ENCODE data around the gene FGF2. TPM values are rescaled to one million over a fixed set of nuclear protein-coding genes. Genes with fewer than 3 reads are reported as not detected.
"Not testable (repeated sequence)": the region's sequence is repeated elsewhere in the genome, so short reads cannot be mapped to it uniquely, and the experiment has no call there.

Gene FGF2
- total RNA-seq, 2 experiments from 2014 or later, result 0.09 to 2.9 TPM

DNA sequence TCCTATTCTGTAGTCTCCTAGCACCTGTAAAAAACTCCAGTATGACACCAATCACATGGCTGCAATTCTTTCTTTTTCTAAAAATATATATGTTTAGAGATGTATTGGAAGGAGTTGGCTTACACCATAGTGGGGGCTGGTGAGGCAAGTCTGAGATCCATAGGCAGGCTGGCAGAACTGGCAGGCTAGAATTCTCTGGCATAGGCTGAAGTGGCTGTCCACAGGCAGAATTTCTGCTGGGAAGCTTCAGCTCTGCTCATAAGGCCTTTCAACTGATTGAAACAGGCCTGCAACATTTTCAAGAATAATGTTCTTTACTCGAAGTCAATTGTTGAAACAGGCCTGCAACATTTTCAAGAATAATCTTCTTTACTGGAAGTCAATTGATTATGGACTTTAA is 37.0 kb downstream of the FGF2 start:
- DNase-seq (no peak), ATAC-seq (no peak)
- Mint-ChIP-seq H3K4me3 (no peak overlapping the region), H3K27ac (no peak overlapping the region), H3K9me3 (ENCODE audit: low read depth) (no peaks in the 10 kb centered on the region), H3K36me3 (no peaks in the 10 kb centered on the region), H3K27me3 (peaks cover 43% of the 10 kb centered on the region), H3K4me1 (peaks cover under 1% of the 10 kb centered on the region)
- CTCF ChIA-PET, result no interaction called here

DNA sequence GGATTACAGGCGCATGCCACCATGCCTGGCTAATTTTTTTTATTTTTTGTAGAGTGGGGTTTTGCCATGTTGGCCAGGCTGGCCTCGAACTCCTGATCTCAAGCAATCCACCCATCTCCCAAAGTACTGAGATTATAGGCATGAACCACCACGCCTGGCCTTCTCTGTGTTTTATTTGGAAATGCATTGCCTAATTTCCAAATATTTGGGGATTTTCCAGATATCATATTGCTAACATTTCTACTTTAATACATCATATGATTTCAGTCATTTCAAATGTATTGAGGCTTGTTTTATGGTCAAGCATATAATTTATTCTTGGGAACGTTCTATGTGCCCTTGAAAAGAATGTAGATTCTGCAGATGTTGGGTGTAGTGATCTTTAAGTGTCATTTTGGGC is 38.8 kb downstream of the FGF2 start:
- Mint-ChIP-seq H3K4me3 (no peak overlapping the region), H3K4me1 (peaks cover 1% of the 10 kb centered on the region), H3K27me3 (peaks cover 50% of the 10 kb centered on the region), H3K9me3 (ENCODE audit: low read depth) (no peaks in the 10 kb centered on the region), H3K27ac (no peak overlapping the region), H3K36me3 (no peaks in the 10 kb centered on the region)
- CTCF ChIA-PET, result no interaction called here
- ATAC-seq (no peak), DNase-seq (no peak)

DNA sequence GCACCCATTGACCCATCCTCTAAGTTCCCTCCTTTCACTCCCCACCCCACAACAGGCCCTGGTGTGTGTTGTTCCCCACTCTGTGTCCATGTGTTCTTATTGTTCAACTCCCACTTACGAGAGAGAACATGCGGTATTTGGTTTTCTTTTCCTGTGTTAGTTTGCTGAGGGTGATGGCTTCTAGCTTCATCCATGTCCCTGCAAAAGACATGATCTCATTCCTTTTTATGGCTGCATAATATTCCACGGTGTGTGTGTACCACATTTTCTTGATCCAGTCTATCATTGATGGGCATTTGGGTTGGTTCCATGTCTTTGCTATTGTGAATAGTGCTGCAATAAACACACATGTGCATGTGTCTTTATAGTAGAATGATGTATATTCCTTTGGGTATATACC is 41.6 kb downstream of the FGF2 start:
- H3K36me3 Mint-ChIP-seq; H3K4me3 Mint-ChIP-seq; DNase-seq; H3K4me1 Mint-ChIP-seq; ATAC-seq; CTCF ChIA-PET; H3K27ac Mint-ChIP-seq; H3K9me3 Mint-ChIP-seq (ENCODE audit: low read depth): not testable (repeated sequence)
- peaks cover 51% of the 10 kb centered on the region for H3K27me3 Mint-ChIP-seq

DNA sequence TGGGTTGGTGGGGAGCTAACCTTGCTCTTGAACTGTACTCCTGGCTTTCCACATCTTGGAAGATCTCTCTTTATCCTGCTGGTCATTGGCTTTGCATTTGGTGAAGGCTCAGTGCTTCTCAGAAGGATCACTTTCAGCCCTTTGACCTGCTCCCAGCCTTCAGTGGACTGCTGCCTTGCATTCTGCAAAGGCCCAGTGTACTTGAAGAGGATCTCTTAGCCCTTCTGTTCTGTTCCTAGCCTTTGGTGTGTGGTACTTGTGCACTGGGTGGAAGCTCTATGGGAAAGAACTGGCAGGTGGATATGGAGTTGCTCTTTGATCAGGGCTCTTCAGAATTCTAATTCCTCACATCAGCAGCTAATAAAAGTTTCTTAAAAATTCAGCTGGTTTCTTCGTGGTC is 46.5 kb downstream of the FGF2 start:
- H3K36me3 Mint-ChIP-seq, result no peaks in the 10 kb centered on the region
- no peak for DNase-seq
- H3K9me3 Mint-ChIP-seq (ENCODE audit: low read depth), result no peaks in the 10 kb centered on the region
- CTCF ChIA-PET, result no interaction called here
- ATAC-seq, result no peak
- peaks cover 44% of the 10 kb centered on the region for H3K27me3 Mint-ChIP-seq
- no peak overlapping the region for H3K27ac Mint-ChIP-seq
- no peak overlapping the region for H3K4me3 Mint-ChIP-seq
- peaks cover 1% of the 10 kb centered on the region for H3K4me1 Mint-ChIP-seq

DNA sequence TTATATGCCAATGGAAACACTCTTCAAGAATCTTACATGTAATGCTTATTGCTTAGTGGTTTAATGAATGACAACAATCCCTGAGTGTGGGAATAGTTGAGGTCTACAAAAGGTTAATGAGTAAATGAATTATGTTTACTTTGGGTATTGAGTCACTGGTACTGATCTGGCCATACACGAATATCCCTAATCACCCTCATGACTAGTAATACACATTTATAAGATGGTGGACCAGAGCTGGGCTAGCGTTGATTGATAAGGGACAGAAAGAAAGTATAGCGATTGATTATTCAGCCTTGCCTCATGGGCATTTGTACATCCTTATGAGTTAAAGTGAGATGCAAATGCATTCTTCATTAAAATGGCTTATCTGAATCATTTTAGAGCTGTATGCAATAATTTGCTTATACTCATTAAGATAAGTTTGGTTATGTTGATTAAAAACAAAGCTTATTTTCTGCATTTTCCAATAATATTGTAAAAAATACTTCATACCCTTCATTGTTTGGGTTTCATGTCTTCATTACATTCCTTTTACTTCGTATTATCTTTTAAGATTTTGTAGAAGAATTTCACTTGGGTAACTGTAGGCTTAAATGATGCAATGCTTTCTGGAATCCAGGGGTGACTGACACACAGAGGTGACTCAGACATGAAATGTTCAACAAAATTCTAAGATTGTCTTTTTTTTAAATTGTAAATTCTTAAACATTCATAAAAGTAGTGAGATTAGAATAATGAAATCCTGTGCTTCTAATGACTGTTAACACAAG is 47.4 kb downstream of the FGF2 start:
- CTCF ChIA-PET, result no interaction called here
- Mint-ChIP-seq H3K36me3 (no peaks in the 10 kb centered on the region), H3K27me3 (peaks cover 48% of the 10 kb centered on the region), H3K27ac (no peak overlapping the region), H3K4me3 (no peak overlapping the region), H3K9me3 (ENCODE audit: low read depth) (no peaks in the 10 kb centered on the region), H3K4me1 (no peaks in the 10 kb centered on the region)
- DNase-seq, result no peak
- no peak for ATAC-seq

DNA sequence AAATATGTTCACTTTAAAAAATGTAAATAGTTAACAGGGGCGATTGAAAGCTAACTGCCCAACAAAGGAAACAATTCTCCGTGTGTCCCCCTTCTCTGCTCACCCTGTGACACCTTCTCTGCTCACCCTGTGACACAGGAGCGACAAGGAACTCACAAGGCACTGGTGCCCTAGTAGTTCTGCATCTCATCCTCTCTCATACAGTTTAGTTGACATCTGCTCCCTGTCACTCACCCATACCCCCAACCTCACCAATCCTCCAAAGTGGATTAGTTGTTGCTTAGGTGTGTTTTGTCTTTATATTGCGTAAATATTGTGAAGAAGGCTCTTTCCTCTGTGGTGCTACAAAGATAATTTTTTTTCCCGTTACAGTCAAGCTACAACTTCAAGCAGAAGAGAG is 49.3 kb downstream of the FGF2 start:
- H3K27ac Mint-ChIP-seq, result no peak overlapping the region
- no peak overlapping the region for H3K4me3 Mint-ChIP-seq
- DNase-seq (no peak), ATAC-seq (no peak)
- H3K9me3 Mint-ChIP-seq (ENCODE audit: low read depth), result peaks cover 4% of the 10 kb centered on the region
- CTCF ChIA-PET, result no interaction called here
- H3K27me3 Mint-ChIP-seq, result peaks cover 31% of the 10 kb centered on the region
- peaks cover 7% of the 10 kb centered on the region for H3K36me3 Mint-ChIP-seq
- no peaks in the 10 kb centered on the region for H3K4me1 Mint-ChIP-seq

DNA sequence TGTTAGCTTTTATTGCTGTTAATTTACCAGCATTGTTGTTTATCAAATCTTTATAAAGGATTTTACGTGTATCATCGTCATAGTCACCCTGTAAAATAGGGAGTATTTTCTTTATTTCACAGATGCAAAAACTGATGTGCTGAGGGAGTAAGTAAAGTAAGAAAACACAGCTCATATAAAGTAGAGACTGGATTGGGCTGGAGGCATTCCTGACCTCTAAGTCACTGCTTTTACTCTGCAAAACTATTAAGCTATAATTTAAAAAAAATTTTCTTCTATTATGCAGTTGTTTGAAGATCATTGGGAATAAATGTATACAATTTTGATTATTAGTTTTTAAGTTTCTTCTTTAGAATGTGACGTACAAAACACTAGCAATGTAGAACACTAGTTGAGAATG is 49.8 kb downstream of the FGF2 start:
- Mint-ChIP-seq H3K4me1 (no peaks in the 10 kb centered on the region), H3K4me3 (no peak overlapping the region), H3K27ac (no peak overlapping the region), H3K27me3 (peaks cover 27% of the 10 kb centered on the region), H3K36me3 (peaks cover 10% of the 10 kb centered on the region), H3K9me3 (ENCODE audit: low read depth) (peaks cover 8% of the 10 kb centered on the region)
- DNase-seq (no peak), ATAC-seq (no peak)
- CTCF ChIA-PET, result no interaction called here

DNA sequence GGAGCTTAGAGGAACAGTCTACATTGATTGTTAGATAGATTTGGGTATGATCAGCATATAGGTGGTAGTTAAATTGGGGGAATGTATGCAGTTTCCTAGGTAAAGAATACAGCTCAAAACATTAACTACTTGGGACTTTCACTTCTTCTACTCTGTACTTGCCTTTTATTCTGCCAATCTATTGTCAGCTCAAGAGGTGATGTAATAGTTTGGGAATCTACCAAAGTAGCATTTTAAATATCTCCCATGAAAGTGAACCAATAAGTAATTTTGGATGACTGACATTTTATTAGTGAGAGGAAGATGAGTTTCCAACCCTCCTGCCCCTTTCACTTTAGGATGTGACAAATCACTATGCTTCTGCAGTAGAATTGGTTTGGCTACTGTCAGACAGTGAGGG is 52.4 kb downstream of the FGF2 start:
- Mint-ChIP-seq H3K36me3 (peaks cover 13% of the 10 kb centered on the region), H3K4me3 (no peak overlapping the region), H3K27ac (no peak overlapping the region), H3K27me3 (peaks cover 9% of the 10 kb centered on the region), H3K4me1 (no peaks in the 10 kb centered on the region), H3K9me3 (ENCODE audit: low read depth) (peaks cover 12% of the 10 kb centered on the region)
- CTCF ChIA-PET, result interaction anchor here (0.6 kb wide), 1 partner anchor 282 kb away, joined by 4 read pairs; no protein-coding TSS in a partner anchor
- no peak for DNase-seq
- ATAC-seq, result no peak

DNA sequence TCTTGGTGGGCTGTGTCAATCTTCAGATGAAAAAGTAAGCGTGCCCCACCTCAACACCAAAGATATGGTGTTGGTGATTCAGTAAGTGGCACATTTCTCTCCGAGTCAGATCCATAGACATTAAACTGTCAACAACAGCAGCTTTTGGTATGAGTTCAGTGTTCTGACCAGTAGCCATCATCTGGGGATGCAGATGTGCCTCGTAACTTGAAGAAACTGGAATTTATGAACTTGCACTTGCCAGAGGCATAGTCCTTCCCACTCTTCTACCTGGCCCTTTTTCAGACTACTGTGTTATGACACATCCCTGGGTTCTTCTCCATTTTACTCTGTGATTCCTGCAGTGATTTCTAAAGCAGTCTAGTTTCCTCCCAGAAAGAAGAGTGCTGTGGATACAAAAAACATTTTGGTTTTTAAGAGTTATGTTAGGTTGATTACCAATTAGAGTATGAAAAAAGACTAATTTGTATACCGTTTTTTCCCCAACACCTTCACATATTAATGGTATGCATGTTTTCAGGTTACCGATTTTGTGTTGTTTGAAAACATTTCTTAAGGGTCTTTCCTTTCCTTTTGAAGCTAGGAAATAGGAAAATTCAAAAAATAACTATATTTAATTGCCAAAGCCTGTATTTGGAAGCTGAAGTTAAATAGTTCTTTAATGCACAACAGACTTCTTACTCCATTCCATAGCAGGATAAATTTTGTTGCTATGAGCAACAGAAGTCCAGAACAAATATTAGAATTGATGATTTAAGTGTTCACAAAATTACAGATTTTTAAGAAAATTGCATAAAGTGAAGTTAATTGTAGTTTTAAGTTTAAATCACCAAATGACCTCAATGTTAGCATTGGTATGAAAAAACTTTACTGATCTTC is 56.5 kb downstream of the FGF2 start:
- H3K27me3 Mint-ChIP-seq, result peaks cover 5% of the 10 kb centered on the region
- CTCF ChIA-PET, result no interaction called here
- peaks cover 12% of the 10 kb centered on the region for H3K9me3 Mint-ChIP-seq (ENCODE audit: low read depth)
- H3K4me3 Mint-ChIP-seq, result no peak overlapping the region
- no peaks in the 10 kb centered on the region for H3K4me1 Mint-ChIP-seq
- peaks cover 15% of the 10 kb centered on the region for H3K36me3 Mint-ChIP-seq
- H3K27ac Mint-ChIP-seq, result no peak overlapping the region
- ATAC-seq (no peak), DNase-seq (no peak)

DNA sequence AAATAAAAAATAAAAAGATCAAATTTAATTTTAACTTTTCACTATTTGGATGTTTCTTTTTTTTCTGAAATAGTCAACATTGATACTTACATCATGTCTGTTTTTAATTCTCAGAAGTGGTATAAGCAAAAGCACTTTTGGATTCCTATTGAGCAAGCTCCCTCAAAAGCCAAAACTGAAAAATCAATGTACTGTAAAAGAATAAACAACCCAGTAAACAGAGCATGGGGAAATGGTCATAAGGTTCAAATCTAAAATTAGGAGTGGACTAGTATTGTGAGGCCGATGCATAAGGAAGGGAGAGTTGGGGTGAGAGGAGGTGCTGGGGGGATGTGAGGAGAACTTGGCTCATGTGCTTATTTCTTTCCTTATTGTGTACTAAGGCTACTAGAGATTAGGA is 57.9 kb downstream of the FGF2 start:
- no peak overlapping the region for H3K4me3 Mint-ChIP-seq
- peaks cover 11% of the 10 kb centered on the region for H3K9me3 Mint-ChIP-seq (ENCODE audit: low read depth)
- H3K27ac Mint-ChIP-seq, result no peak overlapping the region
- peaks cover 18% of the 10 kb centered on the region for H3K36me3 Mint-ChIP-seq
- no peak for ATAC-seq
- H3K27me3 Mint-ChIP-seq, result no peaks in the 10 kb centered on the region
- no peak for DNase-seq
- CTCF ChIA-PET, result no interaction called here
- H3K4me1 Mint-ChIP-seq, result no peaks in the 10 kb centered on the region

DNA sequence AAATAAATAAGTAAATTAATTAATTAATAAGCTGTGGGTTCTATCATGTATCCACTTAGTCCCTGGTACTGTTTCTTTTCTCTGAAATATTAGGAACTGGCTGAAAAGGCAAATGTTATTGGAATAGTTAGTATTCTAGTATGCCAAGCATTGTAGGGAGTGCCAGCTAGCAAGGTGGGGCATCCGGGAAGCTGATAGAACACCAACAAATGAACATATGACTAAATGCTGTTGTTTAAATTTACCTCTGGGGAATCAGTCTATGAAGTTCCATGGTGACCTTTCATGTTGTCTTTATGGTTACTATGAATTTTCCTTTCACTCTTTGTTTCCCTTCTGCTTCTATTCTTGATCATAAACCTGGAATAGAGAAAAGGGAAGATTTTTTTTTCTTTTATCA is 63.1 kb downstream of the FGF2 start:
- no peak for ATAC-seq
- Mint-ChIP-seq H3K4me1 (no peaks in the 10 kb centered on the region), H3K36me3 (peaks cover 10% of the 10 kb centered on the region), H3K4me3 (no peak overlapping the region), H3K27ac (no peak overlapping the region), H3K27me3 (no peaks in the 10 kb centered on the region), H3K9me3 (ENCODE audit: low read depth) (no peaks in the 10 kb centered on the region)
- CTCF ChIA-PET, result no interaction called here
- no peak for DNase-seq

DNA sequence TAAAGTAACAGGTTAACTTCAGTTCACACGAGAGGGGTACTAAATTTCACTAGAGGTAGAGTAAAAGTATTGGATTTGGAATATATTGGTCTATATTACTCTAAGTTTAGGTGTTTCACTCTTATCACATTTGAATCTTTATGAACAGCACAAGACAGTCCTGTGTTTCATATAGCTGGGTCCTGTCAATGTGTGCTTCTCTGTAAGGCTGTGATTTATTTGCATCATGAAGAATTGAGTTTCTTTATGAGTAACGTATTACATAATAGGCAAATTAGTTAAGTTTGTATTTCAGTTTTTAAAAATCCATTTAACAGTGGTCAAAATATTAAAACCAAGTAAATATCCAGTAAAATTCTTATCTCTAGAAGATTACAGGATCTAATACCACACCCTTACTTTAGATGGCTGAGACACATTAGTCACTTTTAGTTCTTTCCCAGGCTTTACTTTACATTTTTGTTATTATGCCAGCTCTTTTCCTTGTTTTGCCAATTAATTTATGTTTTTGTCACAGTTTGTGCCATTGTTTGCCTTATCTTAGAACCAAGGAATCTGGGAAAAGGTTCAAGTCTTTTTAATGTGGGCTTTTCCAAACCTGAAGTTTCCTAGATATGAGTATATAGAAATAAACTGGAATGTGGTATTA is 63.6 kb downstream of the FGF2 start:
- Mint-ChIP-seq H3K4me1 (no peaks in the 10 kb centered on the region), H3K27ac (no peak overlapping the region), H3K36me3 (peaks cover 10% of the 10 kb centered on the region), H3K9me3 (ENCODE audit: low read depth) (no peaks in the 10 kb centered on the region), H3K4me3 (no peak overlapping the region), H3K27me3 (no peaks in the 10 kb centered on the region)
- ATAC-seq, result no peak
- CTCF ChIA-PET, result no interaction called here
- DNase-seq, result no peak

DNA sequence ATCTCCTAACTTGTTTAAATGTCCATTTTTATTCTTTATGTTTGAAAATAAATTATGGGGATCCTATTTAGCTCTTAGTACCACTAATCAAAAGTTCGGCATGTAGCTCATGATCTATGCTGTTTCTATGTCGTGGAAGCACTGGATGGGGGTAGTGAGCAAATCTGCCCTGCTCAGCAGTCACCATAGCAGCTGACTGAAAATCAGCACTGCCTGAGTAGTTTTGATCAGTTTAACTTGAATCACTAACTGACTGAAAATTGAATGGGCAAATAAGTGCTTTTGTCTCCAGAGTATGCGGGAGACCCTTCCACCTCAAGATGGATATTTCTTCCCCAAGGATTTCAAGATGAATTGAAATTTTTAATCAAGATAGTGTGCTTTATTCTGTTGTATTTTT is 68.2 kb downstream of the FGF2 start:
- no peak overlapping the region for H3K4me3 Mint-ChIP-seq

More for the DNA sequence above, 68.2 kb downstream of the FGF2 start:
- Mint-ChIP-seq H3K27ac (no peak overlapping the region), H3K9me3 (ENCODE audit: low read depth) (no peaks in the 10 kb centered on the region), H3K36me3 (peaks cover 10% of the 10 kb centered on the region), H3K4me1 (no peaks in the 10 kb centered on the region), H3K27me3 (no peaks in the 10 kb centered on the region)
- DNase-seq, result no peak
- ATAC-seq, result no peak
- CTCF ChIA-PET, result no interaction called here
